K562 (cell line): ENCODE data around the gene LAMA5. TPM values are rescaled to one million over a fixed set of nuclear protein-coding genes. Genes with fewer than 3 reads are reported as not detected.
A peak's percentile ranks its signal among the peaks of the same experiment; 100 is the strongest.

ENCODE experiments used
- BCL6 ChIP-seq: fragments of 250-450 bp; sonication (Bioruptor Pico); IDR thresholded peaks from 2 replicates; pipeline ENCODE4 v1.4.0; 2020
- CCNT2 ChIP-seq: IDR thresholded peaks from 2 replicates; pipeline ENCODE4 v1.6.1; 2011; ENCODE audit warnings: borderline replicate concordance, low read depth, mild to moderate bottlenecking, moderate library complexity, mixed read lengths, low read length; ENCODE audit not compliant: insufficient read length; ENCODE audit errors: extremely low read depth
- DMBX1 ChIP-seq: fragments of 250-450 bp; sonication (Bioruptor Pico); IDR thresholded peaks from 2 replicates; pipeline ENCODE4 v1.8.0; 2022; ENCODE audit warnings: inconsistent platforms, mild to moderate bottlenecking, moderate library complexity, borderline replicate concordance
- FOXM1 ChIP-seq, 2 experiments: fragments of 450-650 bp in 1 of 2; sonication (generic) in 1 of 2; formaldehyde crosslinking in 1 of 2; IDR thresholded peaks; 2 replicates each; pipeline versions ENCODE4 v1.6.1 to v1.9.0; 2017 to 2022; ENCODE audit warnings: low read depth in 2 of 2, mild to moderate bottlenecking in 2 of 2, missing genetic modification reagents in 1 of 2, moderate library complexity in 1 of 2
- GTF3C2 ChIP-seq: IDR thresholded peaks from 3 replicates; pipeline ENCODE4 v1.6.1; 2011; ENCODE audit warnings: borderline replicate concordance, mild to moderate bottlenecking, moderate library complexity; ENCODE audit not compliant: insufficient read length; ENCODE audit errors: extremely low read depth
- HMG20A ChIP-seq: fragments of 450-650 bp; formaldehyde crosslinking; conservative IDR thresholded peaks from 2 replicates; pipeline ENCODE4 v1.4.0; 2020; ENCODE audit warnings: mild to moderate bottlenecking, mixed read lengths
- HNRNPK ChIP-seq: fragments of 200-400 bp; formaldehyde crosslinking; IDR thresholded peaks from one replicate; pipeline ENCODE4 v1.6.1; 2018; ENCODE audit warnings: mild to moderate bottlenecking, low read depth, low read length; ENCODE audit not compliant: poor library complexity, severe bottlenecking
- NCOA1 ChIP-seq: fragments of 450-650 bp; IDR thresholded peaks from 2 replicates; pipeline ENCODE4 v1.6.1; 2016; ENCODE audit warnings: low read depth
- NCOR1 ChIP-seq: fragments of 450-650 bp; IDR thresholded peaks from 2 replicates; pipeline ENCODE4 v1.6.1; 2016; ENCODE audit warnings: mild to moderate bottlenecking, moderate library complexity
- NEUROD1 ChIP-seq: fragments of 150-350 bp; IDR thresholded peaks from 2 replicates; pipeline ENCODE4 v1.6.1; 2014; ENCODE audit warnings: borderline replicate concordance, low read length, low read depth; ENCODE audit not compliant: partially characterized antibody
- NFE2L1 ChIP-seq: fragments of 450-650 bp; IDR thresholded peaks from 2 replicates; pipeline ENCODE4 v1.6.1; 2016; ENCODE audit warnings: missing genetic modification characterization, low read depth, mild to moderate bottlenecking, missing compliant biosample characterization, moderate library complexity, borderline replicate concordance
- PHF20 ChIP-seq: fragments of 450-650 bp; IDR thresholded peaks from 2 replicates; pipeline ENCODE4 v1.6.1; 2018; ENCODE audit not compliant: partially characterized antibody
- PTBP1 ChIP-seq: fragments of 200-400 bp; formaldehyde crosslinking; IDR thresholded peaks from 2 replicates; pipeline ENCODE4 v1.6.1; 2017; ENCODE audit warnings: low read depth, low read length
- SFPQ ChIP-seq: fragments of 200-400 bp; formaldehyde crosslinking; IDR thresholded peaks from 2 replicates; pipeline ENCODE4 v1.6.1; 2017; ENCODE audit warnings: mild to moderate bottlenecking, low read depth, low read length, moderate library complexity
- SMARCA5 ChIP-seq: fragments of 450-650 bp; IDR thresholded peaks from 2 replicates; pipeline ENCODE4 v1.6.1; 2016
- XRCC4 ChIP-seq: IDR thresholded peaks from one replicate; pipeline ENCODE4 v1.6.1; 2011; ENCODE audit not compliant: insufficient read depth, insufficient read length; ENCODE audit errors: extremely low read depth
- YBX1 ChIP-seq: fragments of 450-650 bp; IDR thresholded peaks from 2 replicates; pipeline ENCODE4 v1.7.1; 2016; ENCODE audit warnings: mild to moderate bottlenecking
- ZFX ChIP-seq: sonication (generic); formaldehyde crosslinking; IDR thresholded peaks from 2 replicates; pipeline ENCODE4 v1.8.0; 2022; ENCODE audit warnings: mild to moderate bottlenecking, missing genetic modification reagents, moderate library complexity
- ZKSCAN8 ChIP-seq: fragments of 200-800 bp; sonication (Bioruptor generic); IDR thresholded peaks from 2 replicates; pipeline ENCODE4 v1.6.1; 2016; ENCODE audit warnings: missing genetic modification characterization, missing compliant biosample characterization
- ZNF583 ChIP-seq: fragments of 250-450 bp; sonication (Bioruptor Pico); IDR thresholded peaks from 2 replicates; pipeline ENCODE4 v1.4.0; 2020
- ZNF586 ChIP-seq: fragments of 450-650 bp; formaldehyde crosslinking; conservative IDR thresholded peaks from 2 replicates; pipeline ENCODE4 v1.4.0; 2020; ENCODE audit warnings: mild to moderate bottlenecking, moderate library complexity
- ZNF655 ChIP-seq: fragments of 250-450 bp; sonication (Bioruptor Pico); IDR thresholded peaks from 2 replicates; pipeline ENCODE4 v1.5.0; 2021
- ZNF707 ChIP-seq: fragments of 250-450 bp; sonication (Bioruptor Pico); conservative IDR thresholded peaks from 2 replicates; pipeline ENCODE4 v1.8.0; 2022; ENCODE audit warnings: inconsistent platforms, mild to moderate bottlenecking, moderate library complexity
- polyA plus RNA-seq, 8 experiments: library from polyadenylated mRNA; depleted of rRNA in 4 of 8; stranded (reverse) in 5 of 8; unstranded in 3 of 8; fragments of >200 nt; fragmentation: Nextera tagmentation in 2 of 8; fragmentation: Illumina TruSeq in 1 of 8; extraction: Ambion mirVana in 2 of 8; extraction: Trizol in 1 of 8; gene quantifications; 2 replicates each; pipeline versions ENCODE4 v1.2.1 to v1.2.3, GENCODE V29; 2011 to 2014; ENCODE audit warnings: inconsistent platforms in 1 of 8, missing spikeins in 1 of 8
- total RNA-seq, 7 experiments: library from RNA; depleted of rRNA in 6 of 7; stranded (reverse); fragments of >200 nt in 6 of 7; fragmentation: Illumina TruSeq in 2 of 7; extraction: Trizol in 2 of 7; gene quantifications; 2 replicates each; pipeline versions ENCODE4 v1.2.1 to v1.2.3, GENCODE V29; 2011 to 2021; ENCODE audit warnings: low replicate concordance in 1 of 7

The LAMA5 gene
- total and polyA plus RNA-seq, 9 of the 15 experiments (the other 6 are each of a cell fraction or from before 2014, with no cell fraction given), result 0.31 to 101 (median 7.8) TPM

- TF ChIP-seq SFPQ (no peak), ZNF707 (CRISPR knock-in tag) (no peak), HNRNPK (no peak), DMBX1 (CRISPR knock-in tag) (no peak), NCOA1 (no peak), ZFX (no peak), CCNT2 (no peak), ZNF655 (CRISPR knock-in tag) (no peak), NEUROD1 (no peak), NFE2L1 (tag) (no peak), XRCC4 (no peak), ZNF583 (CRISPR knock-in tag) (no peak), SMARCA5 (no peak), PHF20 (no peak), ZKSCAN8 (CRISPR knock-in tag) (no peak), PTBP1 (no peak), NCOR1 (peak; percentile 63), HMG20A (no peak), FOXM1 (IDR thresholded peaks at IDR 0.05; ENCODE audit: low read depth) (peak; percentile 26; the same call in 1 of the 2 replicates), FOXM1 (CRISPR knock-in tag; IDR thresholded peaks at IDR 0.05; ENCODE audit: low read depth) (no peak), GTF3C2 (no peak), ZNF586 (no peak), BCL6 (CRISPR knock-in tag) (no peak), YBX1 (no peak)
Measured at GRCh38 chr20:62274332-62274950, 92.7 kb downstream of the LAMA5 start (continued).
